ENCODE data around the gene LRRC28. TPM values are rescaled to one million over a fixed set of nuclear protein-coding genes. Genes with fewer than 3 reads are reported as not detected.

LRRC28 gene
- total RNA-seq, 3 donors from 2014 or later: 24.3 to 52.2 (median 44.3) TPM

DNA sequence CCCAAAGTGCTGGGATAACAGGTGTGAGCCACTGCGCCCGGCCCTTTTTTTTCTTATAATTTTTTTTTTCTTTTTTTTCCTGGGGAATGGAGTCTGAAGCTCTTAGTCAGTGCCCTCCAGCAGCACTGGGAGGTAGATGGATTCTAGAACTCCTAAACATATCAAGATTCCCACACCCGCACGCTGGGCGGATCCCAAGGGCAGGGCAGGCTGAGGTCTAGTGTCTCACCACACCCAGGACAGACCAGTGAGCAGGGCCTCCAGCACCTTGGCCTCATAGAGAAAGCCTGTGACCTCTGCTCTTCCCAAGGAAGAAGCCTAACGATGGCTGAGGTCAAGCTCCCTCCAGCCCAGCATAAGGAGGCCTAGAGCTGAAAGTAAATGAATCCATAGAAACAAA, 160.8 kb downstream of the LRRC28 start:
- H3K36me3 ChIP-seq: no peaks in the 10 kb centered on the region
- H3K9me3 ChIP-seq: no peaks in the 10 kb centered on the region
- intact Hi-C loops (cut with DNase I; ENCODE audit: low total_unique reads): no loop called here
- no peak overlapping the region for H3K27ac ChIP-seq
- H3K4me1 ChIP-seq: peaks cover 0 to 14% of the 10 kb centered on the region in 2 donors
- no peak for DNase-seq (ENCODE audit: low spot score in 2 of 2)
- H3K4me3 ChIP-seq: no peak overlapping the region
- no peaks in the 10 kb centered on the region for H3K27me3 ChIP-seq
- TF ChIP-seq POLR2A (IDR thresholded peaks at IDR 0.05) (no peak), POLR2AphosphoS5 (IDR thresholded peaks at IDR 0.05) (no peak)

DNA sequence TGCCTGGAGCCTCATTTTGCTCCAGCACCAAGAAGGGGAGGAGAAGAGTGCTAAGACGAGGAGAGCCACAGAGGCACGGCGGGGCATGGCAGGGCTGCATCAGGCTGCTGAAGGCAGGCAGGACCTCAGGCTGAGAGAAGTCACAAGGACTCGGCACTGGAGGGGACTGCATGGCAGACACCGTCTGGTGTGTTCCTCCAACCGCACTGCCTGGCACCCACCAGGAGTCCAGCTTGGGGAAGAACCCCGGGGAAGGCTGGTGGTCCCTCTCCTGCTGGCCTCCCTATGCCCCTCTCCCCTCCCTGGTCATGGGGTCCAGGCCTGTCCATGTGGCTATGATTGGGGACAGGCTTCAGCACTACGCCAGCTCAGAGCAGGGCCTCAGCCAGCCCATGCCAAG, 161.3 kb downstream of the LRRC28 start:
- Histone ChIP-seq H3K9me3 (no peaks in the 10 kb centered on the region), H3K36me3 (no peaks in the 10 kb centered on the region), H3K4me1 (peaks cover 0 to 14% of the 10 kb centered on the region in 2 donors), H3K4me3 (no peak overlapping the region), H3K27ac (no peak overlapping the region), H3K27me3 (no peaks in the 10 kb centered on the region)
- intact Hi-C loops (cut with DNase I; ENCODE audit: low total_unique reads): no loop called here
- TF ChIP-seq POLR2AphosphoS5 (IDR thresholded peaks at IDR 0.05) (no peak), POLR2A (IDR thresholded peaks at IDR 0.05) (no peak)
- TF ChIP-seq, protein P1, sequence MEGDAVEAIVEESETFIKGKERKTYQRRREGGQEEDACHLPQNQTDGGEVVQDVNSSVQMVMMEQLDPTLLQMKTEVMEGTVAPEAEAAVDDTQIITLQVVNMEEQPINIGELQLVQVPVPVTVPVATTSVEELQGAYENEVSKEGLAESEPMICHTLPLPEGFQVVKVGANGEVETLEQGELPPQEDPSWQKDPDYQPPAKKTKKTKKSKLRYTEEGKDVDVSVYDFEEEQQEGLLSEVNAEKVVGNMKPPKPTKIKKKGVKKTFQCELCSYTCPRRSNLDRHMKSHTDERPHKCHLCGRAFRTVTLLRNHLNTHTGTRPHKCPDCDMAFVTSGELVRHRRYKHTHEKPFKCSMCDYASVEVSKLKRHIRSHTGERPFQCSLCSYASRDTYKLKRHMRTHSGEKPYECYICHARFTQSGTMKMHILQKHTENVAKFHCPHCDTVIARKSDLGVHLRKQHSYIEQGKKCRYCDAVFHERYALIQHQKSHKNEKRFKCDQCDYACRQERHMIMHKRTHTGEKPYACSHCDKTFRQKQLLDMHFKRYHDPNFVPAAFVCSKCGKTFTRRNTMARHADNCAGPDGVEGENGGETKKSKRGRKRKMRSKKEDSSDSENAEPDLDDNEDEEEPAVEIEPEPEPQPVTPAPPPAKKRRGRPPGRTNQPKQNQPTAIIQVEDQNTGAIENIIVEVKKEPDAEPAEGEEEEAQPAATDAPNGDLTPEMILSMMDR (IDR thresholded peaks at IDR 0.05): no peak
- DNase-seq (ENCODE audit: low spot score in 2 of 2): no peak

DNA sequence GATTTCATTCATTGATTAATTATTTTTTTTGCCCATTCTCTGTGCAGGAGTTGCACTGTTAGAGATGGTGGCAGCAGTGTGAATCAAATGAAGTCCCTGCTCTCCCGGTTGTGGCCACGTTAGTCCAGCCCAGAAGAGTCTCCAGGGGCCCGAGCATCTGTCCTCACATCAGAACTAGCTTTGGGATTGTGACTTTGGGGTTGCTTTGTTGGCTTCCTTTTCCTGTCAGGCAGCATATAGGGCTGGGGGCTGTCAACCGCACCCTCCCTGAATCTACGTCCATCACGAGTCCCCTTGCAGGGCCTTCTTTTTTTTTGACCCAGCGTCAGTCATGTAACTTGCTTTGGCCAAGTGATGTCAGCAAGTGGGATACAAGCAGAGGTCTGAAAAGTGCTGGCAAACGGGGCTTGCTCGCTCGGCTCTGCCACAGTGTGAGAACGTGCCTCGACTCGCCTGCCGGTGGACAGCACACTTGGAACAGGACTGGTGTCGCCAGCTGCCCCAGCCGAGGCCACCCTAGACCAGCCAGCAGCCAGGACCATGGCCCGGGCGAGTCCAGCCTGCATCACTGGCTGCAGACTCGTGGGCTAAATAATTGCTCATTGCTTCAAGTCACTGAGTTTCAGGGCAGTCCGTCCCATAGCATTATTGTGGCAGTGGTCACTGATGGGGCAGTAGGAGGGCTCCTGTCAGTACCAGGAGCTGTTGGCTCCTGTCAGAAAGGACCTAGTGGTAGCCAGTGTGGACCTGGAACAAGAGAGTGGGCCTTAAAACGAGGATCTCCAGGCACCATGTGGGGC, 162.9 kb downstream of the LRRC28 start:
- TF ChIP-seq, protein P1 (IDR thresholded peaks at IDR 0.05): no peak
- TF ChIP-seq POLR2AphosphoS5 (IDR thresholded peaks at IDR 0.05) (no peak), POLR2A (IDR thresholded peaks at IDR 0.05) (no peak)
- H3K27me3 ChIP-seq: no peaks in the 10 kb centered on the region
- peaks cover 0 to 1% of the 10 kb centered on the region in 2 donors for H3K4me1 ChIP-seq
- no peak overlapping the region for H3K4me3 ChIP-seq
- no peak for DNase-seq (ENCODE audit: low spot score in 2 of 2)
- H3K27ac ChIP-seq: no peak overlapping the region
- no peaks in the 10 kb centered on the region for H3K36me3 ChIP-seq
- H3K9me3 ChIP-seq: no peaks in the 10 kb centered on the region
- intact Hi-C loops (cut with DNase I; ENCODE audit: low total_unique reads): no loop called here

DNA sequence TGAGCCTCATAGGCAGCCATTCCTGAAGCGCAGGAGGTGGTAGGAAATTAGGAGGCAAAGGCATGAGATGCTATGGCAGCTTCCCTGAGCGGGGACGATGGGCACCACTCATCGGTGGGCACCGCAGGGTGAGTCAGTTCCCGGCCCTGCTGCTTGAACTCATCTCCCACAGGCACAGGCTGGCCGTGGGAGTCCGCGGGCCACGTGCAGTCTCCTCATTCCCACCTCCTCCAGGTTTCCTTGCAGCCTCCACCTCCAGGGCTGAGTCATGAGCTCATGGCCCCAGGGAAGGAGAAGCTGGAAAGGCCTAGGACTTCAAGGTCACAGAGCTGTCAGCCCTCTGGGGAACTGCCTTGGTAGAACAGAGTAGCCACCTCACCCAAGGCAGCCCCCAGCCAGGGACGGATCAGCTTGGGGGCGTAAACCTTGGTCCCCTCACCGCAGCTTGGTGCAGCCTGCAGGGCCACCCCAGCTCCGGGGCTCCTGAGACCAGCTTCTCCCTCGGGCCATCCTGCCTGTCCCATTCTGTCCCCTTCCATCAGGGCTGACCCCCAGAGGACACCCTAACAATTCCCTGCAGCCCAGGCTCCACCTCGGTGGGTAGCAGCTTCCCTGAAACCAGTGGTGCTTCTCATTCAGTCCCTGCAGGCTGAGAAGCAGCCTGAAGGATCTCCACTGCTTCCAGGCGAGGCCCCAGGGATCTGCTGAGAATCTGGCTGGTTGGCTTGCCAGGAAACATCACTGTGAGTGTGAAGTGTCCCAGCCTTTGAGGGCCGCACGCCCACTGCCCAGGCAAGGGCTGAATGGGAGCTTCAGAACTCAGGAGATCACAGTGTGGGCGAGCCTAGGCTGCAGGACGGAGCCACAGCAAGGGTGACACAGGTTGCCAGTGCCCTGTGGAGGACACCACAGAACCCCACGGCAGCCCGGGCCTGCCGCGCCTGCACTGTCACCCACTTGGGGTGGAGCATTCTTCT, 163.8 kb downstream of the LRRC28 start:
- intact Hi-C loops (cut with DNase I; ENCODE audit: low total_unique reads): no loop called here
- no peak for DNase-seq (ENCODE audit: low spot score in 2 of 2)
- no peak overlapping the region for H3K27ac ChIP-seq
- TF ChIP-seq POLR2A (IDR thresholded peaks at IDR 0.05): no peak
- no peaks in the 10 kb centered on the region for H3K9me3 ChIP-seq
- H3K4me3 ChIP-seq: no peak overlapping the region
- no peaks in the 10 kb centered on the region for H3K27me3 ChIP-seq
- no peaks in the 10 kb centered on the region for H3K36me3 ChIP-seq
- H3K4me1 ChIP-seq: no peaks in the 10 kb centered on the region

DNA sequence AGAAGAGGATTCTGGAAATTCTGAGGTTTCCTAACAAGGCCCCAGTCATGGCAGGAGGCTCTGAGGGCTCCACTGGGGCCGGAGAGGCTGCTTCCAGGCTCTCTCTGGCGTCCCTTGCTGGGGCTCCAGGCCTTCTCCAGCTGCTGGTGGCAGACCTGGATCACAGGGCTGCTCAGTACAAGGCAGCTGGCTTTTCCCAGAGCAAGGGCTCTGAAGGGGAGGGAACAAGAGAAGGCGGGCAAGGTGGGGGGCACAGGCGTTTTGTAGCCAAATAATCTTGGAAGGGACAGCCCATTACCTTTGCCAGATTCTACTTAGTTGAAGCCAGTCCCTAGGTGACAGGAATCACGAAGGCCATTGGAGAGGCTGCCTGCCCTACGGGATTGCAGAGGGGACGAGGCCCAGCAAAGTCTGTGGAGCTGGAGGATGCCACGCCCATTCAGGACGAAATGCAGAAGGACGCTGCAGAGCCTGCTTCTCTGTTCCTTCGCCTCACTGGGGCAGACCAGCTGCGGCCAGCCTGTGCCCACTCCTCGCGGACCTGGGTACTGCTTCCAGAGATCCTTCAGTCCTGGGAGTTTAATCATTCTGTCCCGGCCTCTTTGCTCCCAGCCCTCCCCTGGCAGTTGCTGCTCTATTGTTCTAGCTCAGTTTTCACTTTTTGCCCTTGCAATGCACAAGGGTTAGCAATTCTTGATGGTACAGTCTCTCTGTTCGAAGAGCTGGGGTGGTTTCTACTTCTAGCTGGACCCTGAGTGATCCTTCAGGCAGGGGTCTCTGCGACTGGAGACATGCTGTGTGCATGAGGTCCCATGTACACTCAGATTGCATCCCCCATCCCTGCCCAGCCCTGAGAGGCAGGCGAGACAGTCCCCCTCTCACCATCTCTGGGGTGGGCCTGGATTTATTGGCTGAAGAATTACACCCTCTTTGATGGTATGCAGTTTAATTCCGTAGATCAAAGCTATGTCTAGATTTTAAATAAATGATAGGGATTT, 165.2 kb downstream of the LRRC28 start:
- Histone ChIP-seq H3K27me3 (no peaks in the 10 kb centered on the region), H3K36me3 (no peaks in the 10 kb centered on the region), H3K27ac (no peak overlapping the region), H3K4me1 (no peaks in the 10 kb centered on the region), H3K9me3 (no peaks in the 10 kb centered on the region), H3K4me3 (no peak overlapping the region)
- TF ChIP-seq, protein P1 (IDR thresholded peaks at IDR 0.05): no peak
- TF ChIP-seq POLR2AphosphoS5 (IDR thresholded peaks at IDR 0.05): no peak
- TF ChIP-seq POLR2A (IDR thresholded peaks at IDR 0.05): no peak
- DNase-seq (ENCODE audit: low spot score in 2 of 2): no peak
- intact Hi-C loops (cut with DNase I; ENCODE audit: low total_unique reads): no loop called here

Data from breast epithelium (tissue), 4 donors.